GM19035 (cell line): ENCODE results near the gene GNB1.

Experiments
- ATAC-seq: cut with Tn5 transposase; IDR thresholded peaks from one replicate; pipeline ENCODE4 v1.9.1; 2021; ENCODE audit not compliant: unreplicated experiment

Gene GNB1

GRCh38 chr1:1768249-1768992 lies 122.5 kb downstream of the GNB1 start:
- no peak for ATAC-seq

DNA sequence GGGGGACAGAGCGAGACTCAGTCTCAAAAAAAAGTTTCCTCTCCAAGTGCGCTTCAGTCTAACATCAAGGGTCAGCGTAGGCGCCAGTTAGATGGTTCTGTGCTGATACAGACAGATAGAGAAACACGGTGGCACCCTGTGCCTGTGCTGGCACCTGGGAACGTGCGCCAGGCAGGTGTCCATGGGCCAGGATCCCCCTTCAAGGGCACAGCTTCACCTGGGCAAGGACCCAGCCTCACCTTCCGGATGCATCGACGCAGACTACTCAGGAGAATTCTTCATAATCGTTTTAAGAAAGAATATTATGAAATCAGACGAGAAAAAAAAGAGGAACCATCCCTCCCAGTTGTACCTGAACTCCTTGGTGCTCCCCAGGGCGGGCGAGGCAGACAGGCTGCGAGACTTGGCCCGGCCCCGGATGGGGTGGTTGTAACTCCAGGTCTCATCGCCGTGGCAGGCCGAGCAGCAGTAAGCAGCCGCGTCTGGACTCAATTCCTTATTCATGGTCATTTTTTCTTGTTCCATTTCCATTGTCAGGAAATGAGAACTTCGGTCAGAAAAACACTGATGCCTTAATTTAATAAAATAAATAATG lies 125.9 kb downstream of the GNB1 start:
- ATAC-seq, result no peak

GRCh38 chr1:1763657-1764621 lies 126.9 kb downstream of the GNB1 start:
- ATAC-seq, result no peak

GRCh38 chr1:1761504-1762376 lies 129.1 kb downstream of the GNB1 start:
- ATAC-seq, result no peak

- no peak for ATAC-seq
These were observed 130.2 kb downstream of the GNB1 start for GRCh38 chr1:1760715-1761114.

DNA sequence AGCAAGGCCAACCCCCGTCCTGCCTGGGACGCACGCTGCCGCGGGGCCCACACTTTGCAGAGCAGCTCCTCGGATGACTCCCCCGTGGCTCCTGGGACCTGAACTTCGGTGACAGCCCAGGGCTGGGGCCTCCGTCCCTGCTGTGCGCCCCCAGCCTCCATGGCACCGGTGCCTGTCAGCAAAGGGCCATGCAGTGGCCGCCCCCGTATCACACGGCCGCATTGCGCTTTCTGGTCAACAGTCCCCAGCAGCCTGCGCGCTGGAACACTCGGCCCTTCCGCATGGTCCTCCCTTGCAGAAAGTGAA lies 130.6 kb downstream of the GNB1 start:
- no peak for ATAC-seq

DNA sequence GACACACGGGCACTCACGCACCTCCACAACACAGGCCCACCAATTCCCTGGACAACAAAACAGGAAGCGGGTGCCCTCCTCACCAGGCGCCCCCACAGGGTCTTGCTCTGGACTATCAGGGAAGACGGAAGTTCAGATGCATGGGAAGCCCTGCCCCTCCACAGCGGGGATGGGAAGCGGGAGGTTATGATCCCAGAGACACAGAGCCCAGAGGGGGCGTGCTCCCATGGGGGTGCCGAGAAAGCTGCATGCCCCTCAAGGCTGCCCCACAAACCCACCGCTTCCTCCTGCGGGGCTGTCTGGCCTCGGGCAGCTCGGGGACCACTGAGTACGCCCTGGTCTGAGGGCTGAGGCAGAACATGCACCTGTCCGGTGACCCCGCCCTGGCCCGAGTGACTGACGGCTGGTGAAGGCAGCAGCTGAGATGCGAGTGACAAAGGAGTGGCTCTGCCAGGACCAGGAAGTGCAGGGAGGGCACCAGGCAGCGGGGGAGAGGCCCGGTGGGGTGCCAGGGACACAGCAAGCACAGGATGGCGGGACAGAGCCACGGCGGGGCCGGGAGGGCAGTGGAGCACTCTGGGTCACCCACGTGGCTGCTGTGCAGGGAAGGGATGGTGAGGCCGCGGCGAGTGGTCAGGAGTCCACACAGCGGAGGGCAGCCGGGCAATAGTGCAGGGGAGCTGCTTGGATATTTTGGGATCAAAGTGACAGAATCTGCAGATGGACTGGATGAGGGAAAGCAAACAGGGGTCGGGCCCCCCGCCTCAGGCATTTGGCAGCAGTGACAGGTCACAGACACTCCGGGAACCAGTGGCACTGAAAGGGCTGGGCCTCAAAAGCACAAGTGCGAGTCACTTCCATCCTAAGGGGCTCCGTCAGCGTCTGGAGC lies 131.2 kb downstream of the GNB1 start:
- no peak for ATAC-seq

DNA sequence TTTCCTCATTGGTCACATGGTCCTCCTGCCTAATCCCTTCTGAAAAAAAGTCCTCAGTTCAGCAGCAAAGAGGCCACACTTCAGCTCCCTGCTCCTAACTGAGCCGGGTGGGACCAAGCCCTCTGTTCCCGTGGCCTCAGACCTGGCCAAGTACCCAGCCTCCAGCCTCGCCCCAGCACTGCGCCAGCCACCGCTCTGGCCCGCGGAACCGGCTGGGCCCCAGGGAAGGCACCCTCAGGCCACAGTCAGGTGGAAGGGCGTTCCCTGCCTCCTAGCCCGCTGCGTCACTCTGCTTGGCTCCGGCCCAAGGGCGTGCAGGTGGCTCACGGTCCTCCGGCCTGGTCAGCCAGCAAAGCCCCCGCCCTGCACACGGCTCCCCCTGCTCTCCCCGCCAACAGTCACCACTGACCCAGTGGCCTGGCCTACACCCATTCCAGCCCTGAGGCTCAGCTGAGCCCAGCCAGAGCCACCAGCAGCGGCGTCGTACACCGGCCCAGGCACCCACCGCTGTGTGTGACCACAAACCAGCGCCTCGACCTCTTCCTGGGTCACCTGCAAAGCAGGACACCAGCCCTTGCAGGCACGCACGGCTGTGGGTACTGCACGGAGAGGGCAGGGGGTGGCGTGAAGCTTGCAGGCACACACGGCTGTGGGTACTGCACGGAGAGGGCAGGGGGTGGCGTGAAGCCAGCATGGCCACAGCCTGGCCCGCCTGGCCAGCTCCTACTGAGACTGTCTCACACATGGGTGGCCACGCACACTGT lies 132.0 kb downstream of the GNB1 start:
- ATAC-seq, result no peak

DNA sequence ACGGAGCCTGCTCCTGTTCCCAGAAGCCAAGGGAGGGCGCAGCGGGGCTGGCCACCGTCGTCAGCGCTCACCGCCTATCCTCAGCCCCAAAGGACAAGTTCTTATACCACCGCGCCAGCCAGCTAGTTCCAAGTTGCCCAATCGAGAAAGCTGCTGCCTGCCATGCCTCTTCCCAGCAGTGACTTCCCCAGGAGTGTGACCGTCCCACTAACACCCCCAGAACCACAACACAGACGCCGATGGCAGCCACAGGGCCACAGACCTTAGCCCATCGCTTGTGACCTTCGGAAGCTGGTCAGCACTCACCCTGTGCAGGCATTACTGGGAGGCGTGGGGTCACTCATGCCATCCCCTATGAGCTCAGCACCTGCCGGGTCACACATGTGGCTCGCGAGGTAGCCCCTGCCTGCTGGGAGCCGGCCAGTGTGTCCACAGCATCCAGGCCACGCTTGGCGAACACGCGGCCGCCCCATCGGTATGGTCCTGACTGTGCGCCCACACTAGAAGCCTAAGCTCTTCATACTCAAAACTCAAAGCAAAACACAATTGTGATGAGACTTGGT lies 132.7 kb downstream of the GNB1 start:
- no peak for ATAC-seq

GRCh38 chr1:1757422-1758058 lies 133.3 kb downstream of the GNB1 start:
- ATAC-seq, result no peak

GRCh38 chr1:1756661-1757421 lies 134.0 kb downstream of the GNB1 start:
- no peak for ATAC-seq

- ATAC-seq, result no peak
These were observed 135.0 kb downstream of the GNB1 start for GRCh38 chr1:1755852-1756251.

DNA sequence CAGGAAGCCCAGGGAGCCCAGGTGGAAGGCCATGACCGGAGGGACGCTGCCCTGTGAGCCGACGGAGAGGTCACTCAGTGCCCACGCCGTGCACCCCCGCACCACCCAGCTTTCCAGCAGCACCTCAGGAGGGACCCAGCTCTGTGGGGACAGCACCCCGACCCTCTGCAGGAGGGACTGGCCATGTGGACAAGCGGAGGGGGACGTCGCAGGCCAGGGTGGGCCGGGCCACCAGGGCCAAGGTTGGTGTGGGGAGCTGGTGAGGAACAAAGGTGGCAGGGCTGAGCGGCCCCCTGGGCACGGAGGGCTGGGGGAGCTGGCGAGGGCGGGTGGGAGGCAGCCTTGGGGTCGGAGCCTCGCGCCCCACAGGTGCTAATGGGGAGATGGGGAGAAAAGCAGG lies 135.5 kb downstream of the GNB1 start:
- no peak for ATAC-seq

GRCh38 chr1:1754051-1754815 lies 136.7 kb downstream of the GNB1 start:
- no peak for ATAC-seq

DNA sequence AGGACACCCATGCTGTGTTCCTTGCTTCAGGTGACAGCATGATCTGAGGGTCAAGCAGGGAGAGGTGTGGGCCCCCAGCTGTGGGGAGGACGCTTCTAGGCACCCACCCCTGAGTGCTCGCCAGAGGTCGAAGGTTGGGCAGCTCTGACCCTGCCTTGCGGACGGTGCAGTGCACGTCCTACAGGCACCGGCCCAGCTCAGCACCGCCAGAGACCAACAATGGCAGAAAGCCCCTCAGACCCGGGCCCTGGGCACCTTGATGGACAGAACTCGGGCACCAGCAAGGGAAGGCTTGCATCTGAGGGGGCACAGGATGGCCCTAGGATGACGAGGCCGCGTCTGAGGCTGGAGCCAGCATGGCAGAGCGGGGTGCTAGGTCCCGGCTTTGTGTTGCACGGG lies 137.3 kb downstream of the GNB1 start:
- ATAC-seq, result no peak

- no peak for ATAC-seq
These were observed 138.0 kb downstream of the GNB1 start for GRCh38 chr1:1752636-1753606.
